Endometrium (tissue), 2 donors: ENCODE data around the gene PCDH15.

Experiments
- FAIRE-seq: peaks from 2 replicates; lab custom pipeline; 2012; peaks lifted over from hg19 to GRCh38; lab: Jason Lieb, UNC
- donor health status: control.
- donor health status: control.

Gene PCDH15

GRCh38 chr10:54372179-54372578, 428.9 kb downstream of the PCDH15 start:
- FAIRE-seq: no peak

GRCh38 chr10:54368984-54369383, 432.0 kb downstream of the PCDH15 start:
- FAIRE-seq: no peak

- no peak for FAIRE-seq
These were observed 437.6 kb downstream of the PCDH15 start for GRCh38 chr10:54363390-54363789.

- FAIRE-seq: no peak
These were observed 459.0 kb downstream of the PCDH15 start for GRCh38 chr10:54342058-54342457.

GRCh38 chr10:54335296-54335695, 465.7 kb downstream of the PCDH15 start:
- FAIRE-seq: no peak

- peak; percentile 70 for FAIRE-seq
These were observed 481.7 kb downstream of the PCDH15 start for GRCh38 chr10:54319341-54319740.

- FAIRE-seq: no peak
These were observed 482.6 kb downstream of the PCDH15 start for GRCh38 chr10:54318470-54318869.

GRCh38 chr10:54314430-54314829, 486.6 kb downstream of the PCDH15 start:
- FAIRE-seq: no peak

- no peak for FAIRE-seq
These were observed 516.4 kb downstream of the PCDH15 start for GRCh38 chr10:54284526-54285193.

GRCh38 chr10:54282012-54282411, 519.0 kb downstream of the PCDH15 start:
- no peak for FAIRE-seq

- no peak for FAIRE-seq
These were observed 534.6 kb downstream of the PCDH15 start for GRCh38 chr10:54266395-54266794.

GRCh38 chr10:54262726-54263125, 538.3 kb downstream of the PCDH15 start:
- FAIRE-seq: no peak

GRCh38 chr10:54259104-54259503, 541.9 kb downstream of the PCDH15 start:
- FAIRE-seq: no peak

GRCh38 chr10:54234832-54235231, 566.2 kb downstream of the PCDH15 start:
- no peak for FAIRE-seq

- FAIRE-seq: no peak
These were observed 597.6 kb downstream of the PCDH15 start for GRCh38 chr10:54203401-54203800.

GRCh38 chr10:54198051-54198450, 603.0 kb downstream of the PCDH15 start:
- no peak for FAIRE-seq

GRCh38 chr10:54194806-54195205, 606.2 kb downstream of the PCDH15 start:
- FAIRE-seq: no peak

GRCh38 chr10:54159924-54160323, 641.1 kb downstream of the PCDH15 start:
- no peak for FAIRE-seq

- FAIRE-seq: no peak
These were observed 652.5 kb downstream of the PCDH15 start for GRCh38 chr10:54148508-54148907.

- no peak for FAIRE-seq
These were observed 661.1 kb downstream of the PCDH15 start for GRCh38 chr10:54139819-54140428.

- no peak for FAIRE-seq
These were observed 663.6 kb downstream of the PCDH15 start for GRCh38 chr10:54137396-54137795.

- FAIRE-seq: peak; percentile 68
These were observed 667.8 kb downstream of the PCDH15 start for GRCh38 chr10:54133203-54133602.

- no peak for FAIRE-seq
These were observed 669.2 kb downstream of the PCDH15 start for GRCh38 chr10:54131833-54132232.

GRCh38 chr10:54130394-54130793, 670.6 kb downstream of the PCDH15 start:
- no peak for FAIRE-seq
